Duodenal mucosa (tissue), 2 donors: ENCODE results near the gene LUZP1.
A peak's percentile ranks its signal among the peaks of the same experiment; 100 is the strongest.

Experiments
- H3K27ac ChIP-seq: one replicate; pipeline ENCODE4 v1.7.0; 2013; ENCODE audit warnings: low read depth, low read length
- H3K27me3 ChIP-seq, 2 donors: one replicate each; pipeline ENCODE4 v1.7.0; 2013; ENCODE audit warnings: low read length in 2 of 2, control low read depth in 1 of 2; ENCODE audit not compliant: insufficient read depth in 2 of 2, control insufficient read depth in 1 of 2
- H3K36me3 ChIP-seq, 2 donors: one replicate each; pipeline ENCODE4 v1.7.0; 2013; ENCODE audit warnings: low read length in 2 of 2, control low read depth in 1 of 2; ENCODE audit not compliant: insufficient read depth in 2 of 2, control insufficient read depth in 1 of 2
- H3K4me1 ChIP-seq, 2 donors: one replicate each; pipeline ENCODE4 v1.7.0; 2013; ENCODE audit warnings: low read length in 2 of 2, control low read depth in 1 of 2; ENCODE audit not compliant: insufficient read depth in 2 of 2, control insufficient read depth in 1 of 2
- H3K4me3 ChIP-seq, 2 donors: one replicate each; pipeline ENCODE4 v1.7.0; 2013; ENCODE audit warnings: low read length in 2 of 2, low read depth in 1 of 2
- H3K9ac ChIP-seq, 2 donors: one replicate each; pipeline ENCODE4 v1.7.0; 2013; ENCODE audit warnings: low read length in 2 of 2, low read depth in 1 of 2
- H3K9me3 ChIP-seq, 2 donors: one replicate each; pipeline ENCODE4 v1.7.0; 2013; ENCODE audit warnings: low read length in 2 of 2, control low read depth in 1 of 2; ENCODE audit not compliant: control insufficient read depth in 1 of 2

Gene LUZP1

GRCh38 chr1:23174426-23175110, 5.9 kb upstream of the LUZP1 start:
- H3K9ac ChIP-seq, result no peak overlapping the region
- H3K9me3 ChIP-seq, result no peaks in the 10 kb centered on the region
- H3K36me3 ChIP-seq, result no peaks in the 10 kb centered on the region
- peaks cover 27 to 33% of the 10 kb centered on the region in 2 donors for H3K4me1 ChIP-seq
- H3K27ac ChIP-seq, result no peak overlapping the region
- H3K4me3 ChIP-seq, result peak overlapping the region in 1 of 2 donors; percentile 0
- H3K27me3 ChIP-seq, result no peaks in the 10 kb centered on the region

- no peak overlapping the region for H3K27ac ChIP-seq
Measured at GRCh38 chr1:23171181-23171755, 2.6 kb upstream of the LUZP1 start.

GRCh38 chr1:23169727-23170335, 1.2 kb upstream of the LUZP1 start:
- H3K9ac ChIP-seq, result no peak overlapping the region
- H3K9me3 ChIP-seq, result no peaks in the 10 kb centered on the region
- H3K27me3 ChIP-seq, result no peaks in the 10 kb centered on the region
- H3K4me3 ChIP-seq, result peak overlapping the region; percentile 9 to 53
- no peak overlapping the region for H3K27ac ChIP-seq
- H3K4me1 ChIP-seq, result peaks cover 17 to 35% of the 10 kb centered on the region in 2 donors
- H3K36me3 ChIP-seq, result no peaks in the 10 kb centered on the region

More at GRCh38 chr1:23171181-23171755, 2.6 kb upstream of the LUZP1 start:
- Histone ChIP-seq H3K9me3 (no peaks in the 10 kb centered on the region), H3K4me3 (no peak overlapping the region), H3K36me3 (no peaks in the 10 kb centered on the region), H3K27me3 (no peaks in the 10 kb centered on the region), H3K4me1 (peaks cover 21 to 38% of the 10 kb centered on the region in 2 donors), H3K9ac (no peak overlapping the region)

GRCh38 chr1:23169195-23169575, 529 bp upstream of the LUZP1 start:
- Histone ChIP-seq H3K27ac (no peak overlapping the region), H3K4me1 (peaks cover 19 to 38% of the 10 kb centered on the region in 2 donors), H3K27me3 (no peaks in the 10 kb centered on the region), H3K36me3 (no peaks in the 10 kb centered on the region), H3K9ac (no peak overlapping the region), H3K9me3 (no peaks in the 10 kb centered on the region), H3K4me3 (peak overlapping the region; percentile 53 to 91)

GRCh38 chr1:23168079-23168444, 594 bp downstream of the LUZP1 start:
- H3K4me1 ChIP-seq, result peaks cover 24 to 44% of the 10 kb centered on the region in 2 donors
- H3K36me3 ChIP-seq, result no peaks in the 10 kb centered on the region
- H3K27me3 ChIP-seq, result no peaks in the 10 kb centered on the region
- H3K4me3 ChIP-seq, result peak overlapping the region; percentile 91 to 93
- H3K27ac ChIP-seq, result peak overlapping the region; percentile 83
- H3K9ac ChIP-seq, result peak overlapping the region; percentile 76 to 84
- no peaks in the 10 kb centered on the region for H3K9me3 ChIP-seq

- Histone ChIP-seq H3K9ac (peak overlapping the region; percentile 84 to 87), H3K36me3 (no peaks in the 10 kb centered on the region), H3K4me3 (peak overlapping the region; percentile 91 to 93), H3K27me3 (no peaks in the 10 kb centered on the region), H3K9me3 (no peaks in the 10 kb centered on the region), H3K27ac (peak overlapping the region; percentile 83), H3K4me1 (peaks cover 24 to 49% of the 10 kb centered on the region in 2 donors)
Measured at GRCh38 chr1:23167353-23168078, 1.1 kb downstream of the LUZP1 start.

GRCh38 chr1:23166854-23167253, 1.8 kb downstream of the LUZP1 start:
- no peaks in the 10 kb centered on the region for H3K27me3 ChIP-seq
- no peaks in the 10 kb centered on the region for H3K36me3 ChIP-seq
- peak overlapping the region; percentile 84 to 87 for H3K9ac ChIP-seq
- peaks cover 24 to 49% of the 10 kb centered on the region in 2 donors for H3K4me1 ChIP-seq
- H3K9me3 ChIP-seq, result no peaks in the 10 kb centered on the region
- H3K4me3 ChIP-seq, result peak overlapping the region; percentile 91 to 93
- peak overlapping the region; percentile 83 for H3K27ac ChIP-seq

- Histone ChIP-seq H3K27me3 (no peaks in the 10 kb centered on the region), H3K4me3 (no peak overlapping the region), H3K36me3 (no peaks in the 10 kb centered on the region), H3K27ac (no peak overlapping the region), H3K9ac (no peak overlapping the region), H3K4me1 (peaks cover 37 to 53% of the 10 kb centered on the region in 2 donors), H3K9me3 (no peaks in the 10 kb centered on the region)
Measured at GRCh38 chr1:23163395-23163794, 5.3 kb downstream of the LUZP1 start.

GRCh38 chr1:23159963-23160877, 8.4 kb downstream of the LUZP1 start:
- H3K9ac ChIP-seq, result no peak overlapping the region
- no peaks in the 10 kb centered on the region for H3K9me3 ChIP-seq
- H3K27ac ChIP-seq, result peak overlapping the region; percentile 15
- no peaks in the 10 kb centered on the region for H3K36me3 ChIP-seq
- no peaks in the 10 kb centered on the region for H3K27me3 ChIP-seq
- H3K4me3 ChIP-seq, result no peak overlapping the region
- peaks cover 27 to 34% of the 10 kb centered on the region in 2 donors for H3K4me1 ChIP-seq
